Pancreas (tissue), 10 donors: ENCODE measurements around the gene ETS1. TPM values are rescaled to one million over a fixed set of nuclear protein-coding genes. Genes with fewer than 3 reads are reported as not detected.

Source experiments
- ATAC-seq, 4 donors: fragments of 200-7000 bp; cut with Tn5 transposase; one replicate each; pipeline versions ENCODE4 v1.8.0 to v1.9.1; 2020; ENCODE audit warnings: mild to moderate bottlenecking in 4 of 4, moderate library complexity in 4 of 4
- DNase-seq, 6 donors: peaks; one replicate each; pipeline ENCODE4 v3.0.0-alpha.2; 2020
- FAIRE-seq: peaks from 2 replicates; lab custom pipeline; 2012; peaks lifted over from hg19 to GRCh38; lab: Jason Lieb, UNC
- H3K27ac ChIP-seq, 4 donors: fragments of 200-600 bp; sonication (generic); 1 replicate in 3 of 4; 2 replicates in 1 of 4; pipeline versions ENCODE4 v1.5.0 to v1.8.0; 2020
- H3K27me3 ChIP-seq, 4 donors: fragments of 200-600 bp; one replicate each; pipeline ENCODE4 v1.8.0; 2021
- H3K36me3 ChIP-seq, 3 donors: fragments of 200-600 bp; sonication (generic) in 1 of 3; one replicate each; pipeline versions ENCODE4 v1.5.0 to v1.8.0; 2020 to 2021
- H3K4me1 ChIP-seq, 3 donors: fragments of 200-600 bp; one replicate each; pipeline ENCODE4 v1.8.0; 2021
- H3K4me3 ChIP-seq, 4 donors: fragments of 200-600 bp; sonication (generic) in 2 of 4; one replicate each; pipeline versions ENCODE4 v1.5.0 to v1.8.0; 2020 to 2021
- H3K9me3 ChIP-seq, 4 donors: fragments of 200-600 bp; one replicate each; pipeline ENCODE4 v1.8.0; 2021
- WGBS, 2 donors: extraction: QIAGEN DNeasy Blood & Tissue Kit; methylation state at CpG; one replicate each; pipeline ENCODE4 v1.1.7; 2013; 5-methylcytosine and 5-hydroxymethylcytosine counted together
- intact Hi-C, 3 donors: fragments of 100-400 bp; cut with DNase I; formaldehyde crosslinking; loops; one replicate each; pipeline versions ENCODE4 v1.11.1 to v1.14.2; 2022
- polyA plus RNA-seq, 2 donors: library from polyadenylated mRNA; stranded (reverse); fragments of 200-250 nt; gene quantifications; one replicate each; pipeline ENCODE4 v1.2.3, GENCODE V29; 2013
- total RNA-seq, 6 donors: library from RNA; stranded (reverse); fragmentation: NEBNext Ultra II Directional in 4 of 6; extraction: Animal tissue kit (Norgen Biotek cat#: 25700) in 4 of 6; gene quantifications; one replicate each; pipeline versions ENCODE4 v1.2.1 to v1.2.4, GENCODE V29; 2021 to 2023
- TF ChIP-seq, protein P1 (sequence below), 4 donors: fragments of 200-600 bp; sonication (generic) in 3 of 4; IDR thresholded peaks; one replicate each; pipeline versions ENCODE4 v1.5.0 to v1.8.0; 2021; ENCODE audit warnings: antibody characterized with exemption in 4 of 4
- donor health status: healthy with polysubstance abuse.
- donor health status: DM: no; HTN: no; CAD: no; lungs with moderate emphysema.
- donor health status: DM: no; HTN: no; CAD: no.
- donor health status: control.
- donor health status: control.
- donor health status: Bipolar disorder and iron deficiency.
- donor health status: DM: yes; HTN: yes; CAD: no.
- donor health status: DM: no; HTN: no; CAD: no.
- donor health status: DM: no; HTN: no; CAD: no.
- donor health status: DM: yes; HTN: yes; CAD: no.

Gene ETS1
- total and polyA plus RNA-seq, 8 donors, result 5.4 to 26.6 (median 13.0) TPM

DNA sequence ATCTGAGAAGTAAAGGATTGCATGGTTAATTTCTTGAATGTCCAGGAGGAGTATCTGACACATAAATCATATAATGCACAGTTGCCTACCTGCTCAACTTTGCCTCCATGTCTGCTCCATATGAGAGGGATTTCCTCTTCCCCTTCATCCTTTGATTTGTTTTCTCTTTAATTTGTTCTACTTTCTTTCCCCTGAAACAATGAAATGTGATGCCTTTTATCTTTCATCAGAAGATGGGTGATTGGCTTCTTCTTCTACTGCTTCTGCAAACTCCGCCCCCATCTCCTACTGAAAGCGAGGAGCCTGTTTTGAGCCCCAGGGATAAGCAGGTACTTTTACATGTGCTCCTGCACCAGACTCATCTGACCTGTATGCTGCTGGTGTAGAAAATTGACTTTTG, 9.9 kb upstream of the ETS1 start:
- intact Hi-C loops, result no loop called here
- H3K9me3 ChIP-seq, result no peaks in the 10 kb centered on the region
- DNase-seq (no peak), ATAC-seq (no peak), FAIRE-seq (no peak)
- 97% methylated on average over 2 of the region's 2 CpGs for WGBS, 2 donors
- H3K36me3 ChIP-seq, result no peaks in the 10 kb centered on the region
- H3K27ac ChIP-seq, result no peak overlapping the region
- TF ChIP-seq, protein P1, sequence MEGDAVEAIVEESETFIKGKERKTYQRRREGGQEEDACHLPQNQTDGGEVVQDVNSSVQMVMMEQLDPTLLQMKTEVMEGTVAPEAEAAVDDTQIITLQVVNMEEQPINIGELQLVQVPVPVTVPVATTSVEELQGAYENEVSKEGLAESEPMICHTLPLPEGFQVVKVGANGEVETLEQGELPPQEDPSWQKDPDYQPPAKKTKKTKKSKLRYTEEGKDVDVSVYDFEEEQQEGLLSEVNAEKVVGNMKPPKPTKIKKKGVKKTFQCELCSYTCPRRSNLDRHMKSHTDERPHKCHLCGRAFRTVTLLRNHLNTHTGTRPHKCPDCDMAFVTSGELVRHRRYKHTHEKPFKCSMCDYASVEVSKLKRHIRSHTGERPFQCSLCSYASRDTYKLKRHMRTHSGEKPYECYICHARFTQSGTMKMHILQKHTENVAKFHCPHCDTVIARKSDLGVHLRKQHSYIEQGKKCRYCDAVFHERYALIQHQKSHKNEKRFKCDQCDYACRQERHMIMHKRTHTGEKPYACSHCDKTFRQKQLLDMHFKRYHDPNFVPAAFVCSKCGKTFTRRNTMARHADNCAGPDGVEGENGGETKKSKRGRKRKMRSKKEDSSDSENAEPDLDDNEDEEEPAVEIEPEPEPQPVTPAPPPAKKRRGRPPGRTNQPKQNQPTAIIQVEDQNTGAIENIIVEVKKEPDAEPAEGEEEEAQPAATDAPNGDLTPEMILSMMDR (IDR thresholded peaks at IDR 0.05), result no peak
- H3K4me3 ChIP-seq, result no peak overlapping the region
- H3K27me3 ChIP-seq, result no peaks in the 10 kb centered on the region
- no peaks in the 10 kb centered on the region for H3K4me1 ChIP-seq

DNA sequence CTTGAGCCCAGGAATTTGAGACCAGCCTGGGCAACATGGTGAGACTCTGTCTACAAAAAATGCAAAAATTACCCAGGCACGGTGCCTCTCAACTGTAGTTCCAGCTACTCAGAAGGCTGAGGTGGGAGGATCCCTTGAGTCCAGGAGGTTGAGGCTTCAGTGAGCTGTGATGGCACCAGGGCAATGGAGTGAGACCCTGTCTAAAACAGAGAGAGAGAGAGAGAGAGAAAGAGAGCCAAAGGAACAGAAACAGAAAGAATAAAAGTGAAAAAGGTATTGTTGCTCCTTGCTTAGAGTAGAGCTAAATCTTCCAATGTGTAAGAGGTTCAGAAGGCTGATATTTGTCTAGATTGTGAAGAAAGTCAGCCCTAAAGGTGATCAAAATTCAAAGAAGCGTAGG, 8.9 kb upstream of the ETS1 start:
- no peak for DNase-seq
- intact Hi-C loops, result no loop called here
- whole genome bisulfite sequencing, 2 donors, result 90 to 96% methylated on average over 2 of the region's 2 CpGs
- ATAC-seq, result no peak
- H3K9me3 ChIP-seq, result no peaks in the 10 kb centered on the region
- TF ChIP-seq, protein P1 (IDR thresholded peaks at IDR 0.05), result no peak
- no peak for FAIRE-seq
- H3K4me3 ChIP-seq, result no peak overlapping the region
- H3K36me3 ChIP-seq, result no peaks in the 10 kb centered on the region
- H3K27ac ChIP-seq, result no peak overlapping the region
- H3K27me3 ChIP-seq, result no peaks in the 10 kb centered on the region
- no peaks in the 10 kb centered on the region for H3K4me1 ChIP-seq

DNA sequence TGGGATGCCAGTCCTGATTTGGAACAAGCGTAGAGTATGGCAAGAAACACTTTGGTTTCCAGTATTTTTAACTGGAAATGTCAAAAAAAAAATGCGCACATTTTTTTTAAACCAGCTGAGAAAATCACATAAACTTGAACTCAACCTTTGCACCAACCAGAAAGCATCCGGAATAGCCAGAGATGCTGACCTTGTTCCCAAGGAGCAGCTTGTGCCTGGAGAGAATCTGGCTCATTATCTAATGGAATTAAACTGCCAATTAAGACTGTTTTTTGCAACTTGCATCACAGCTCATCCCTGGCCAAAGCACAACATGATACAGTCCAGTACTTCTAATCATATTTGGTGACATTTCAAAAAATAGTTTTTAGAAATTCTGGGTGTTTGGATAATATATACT, 8.4 kb upstream of the ETS1 start:
- H3K27ac ChIP-seq, result no peak overlapping the region
- H3K4me3 ChIP-seq, result no peak overlapping the region
- no peaks in the 10 kb centered on the region for H3K9me3 ChIP-seq
- DNase-seq, result no peak
- no peaks in the 10 kb centered on the region for H3K36me3 ChIP-seq
- no peaks in the 10 kb centered on the region for H3K27me3 ChIP-seq
- TF ChIP-seq, protein P1 (IDR thresholded peaks at IDR 0.05), result no peak
- intact Hi-C loops, result no loop called here
- 79 to 89% methylated on average over 3 of the region's 3 CpGs for WGBS, 2 donors
- H3K4me1 ChIP-seq, result no peaks in the 10 kb centered on the region
- no peak for FAIRE-seq
- no peak for ATAC-seq

DNA sequence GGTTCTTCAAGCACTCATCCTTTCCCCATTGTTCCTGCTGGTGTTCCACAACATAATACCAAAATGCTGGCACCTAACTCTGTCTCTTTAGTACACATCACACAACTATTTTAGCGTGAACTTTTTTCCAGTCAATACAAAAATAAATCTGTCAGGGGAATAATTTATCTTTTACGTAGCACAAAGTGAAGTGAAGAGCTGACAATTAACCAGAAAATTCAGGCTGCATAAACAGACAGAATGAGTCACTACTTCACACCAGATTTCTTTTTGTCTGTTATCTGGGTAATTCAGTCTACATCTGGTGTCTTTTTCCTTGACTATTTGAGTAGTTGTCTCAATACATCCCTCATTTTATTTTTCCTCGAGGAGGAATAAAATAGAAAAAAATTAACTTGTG, 7.9 kb upstream of the ETS1 start:
- FAIRE-seq, result no peak
- no peak overlapping the region for H3K4me3 ChIP-seq
- WGBS, 2 donors, result 40 to 44% methylated on average over 3 of the region's 3 CpGs

DNA sequence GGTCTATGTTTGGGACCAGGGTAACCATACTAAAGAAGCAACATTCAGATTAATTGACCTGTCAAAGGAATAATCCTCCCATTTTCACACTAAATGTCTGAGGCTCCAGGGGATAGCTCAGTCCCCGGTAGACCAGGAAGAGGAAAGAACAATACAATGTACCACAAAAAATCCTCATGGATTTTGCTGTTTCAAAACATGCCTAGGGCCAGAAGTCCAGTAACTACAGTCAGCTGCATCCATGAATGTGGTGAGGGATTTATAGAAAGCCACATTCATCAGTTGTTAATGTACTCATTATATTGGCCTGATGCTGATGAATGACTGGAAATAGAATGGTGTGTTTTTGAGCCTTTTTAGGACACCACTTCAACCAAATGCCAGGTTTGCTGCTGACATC, 6.9 kb upstream of the ETS1 start:
- 65 to 78% methylated on average over 1 of the region's 1 CpG for WGBS, 2 donors
- no peaks in the 10 kb centered on the region for H3K27me3 ChIP-seq
- no peaks in the 10 kb centered on the region for H3K9me3 ChIP-seq
- intact Hi-C loops, result no loop called here
- ATAC-seq, result no peak
- no peak for FAIRE-seq
- TF ChIP-seq, protein P1 (IDR thresholded peaks at IDR 0.05), result no peak
- H3K36me3 ChIP-seq, result no peaks in the 10 kb centered on the region
- H3K4me1 ChIP-seq, result no peaks in the 10 kb centered on the region
- no peak for DNase-seq
- no peak overlapping the region for H3K4me3 ChIP-seq
- no peak overlapping the region for H3K27ac ChIP-seq

More for the DNA sequence above, 7.9 kb upstream of the ETS1 start:
- TF ChIP-seq, protein P1 (IDR thresholded peaks at IDR 0.05), result no peak
- ATAC-seq (no peak), DNase-seq (no peak)
- no peaks in the 10 kb centered on the region for H3K9me3 ChIP-seq
- H3K27me3 ChIP-seq, result no peaks in the 10 kb centered on the region
- no peaks in the 10 kb centered on the region for H3K36me3 ChIP-seq
- intact Hi-C loops, result no loop called here
- no peak overlapping the region for H3K27ac ChIP-seq
- H3K4me1 ChIP-seq, result no peaks in the 10 kb centered on the region
